ENCODE data around the gene RASA4.
"Not testable (repeated sequence)": the region's sequence is repeated elsewhere in the genome, so short reads cannot be mapped to it uniquely, and the experiment has no call there.

Gene RASA4

GRCh38 chr7:102616507-102617125 is at the start of gene RASA4:
Gene RASA4 (minus strand): TSS chr7:102616756. CDS start chr7:102616689, 67 bp downstream.
- H3K9me3 ChIP-seq (ENCODE audit: insufficient read depth, low read length); H3K4me1 ChIP-seq (ENCODE audit: insufficient read depth, insufficient read length); H3K27me3 ChIP-seq (ENCODE audit: insufficient read depth, insufficient read length); H3K4me3 ChIP-seq (ENCODE audit: insufficient read length, low read depth); DNase-seq (ENCODE audit: low read depth, low spot score); H3K9ac ChIP-seq (ENCODE audit: insufficient read length, low read depth); H3K36me3 ChIP-seq (ENCODE audit: insufficient read depth, insufficient read length, low read length): not testable (repeated sequence)

- not testable (repeated sequence) for H3K4me3 ChIP-seq (ENCODE audit: insufficient read length, low read depth); H3K9ac ChIP-seq (ENCODE audit: insufficient read length, low read depth); H3K9me3 ChIP-seq (ENCODE audit: insufficient read depth, low read length); H3K27me3 ChIP-seq (ENCODE audit: insufficient read depth, insufficient read length); DNase-seq (ENCODE audit: low read depth, low spot score); H3K4me1 ChIP-seq (ENCODE audit: insufficient read depth, insufficient read length); H3K36me3 ChIP-seq (ENCODE audit: insufficient read depth, insufficient read length, low read length)
These were observed 48.2 kb upstream of the RASA4 start for GRCh38 chr7:102664765-102665164.

- H3K9me3 ChIP-seq (ENCODE audit: insufficient read depth, low read length); DNase-seq (ENCODE audit: low read depth, low spot score): not testable (repeated sequence)
These were observed 33.4 kb upstream of the RASA4 start, which contains the start of gene SPDYE2B for GRCh38 chr7:102649924-102650323. Gene SPDYE2B (plus strand): TSS chr7:102650319. CDS start chr7:102652349, 2,030 bp downstream.

DNA sequence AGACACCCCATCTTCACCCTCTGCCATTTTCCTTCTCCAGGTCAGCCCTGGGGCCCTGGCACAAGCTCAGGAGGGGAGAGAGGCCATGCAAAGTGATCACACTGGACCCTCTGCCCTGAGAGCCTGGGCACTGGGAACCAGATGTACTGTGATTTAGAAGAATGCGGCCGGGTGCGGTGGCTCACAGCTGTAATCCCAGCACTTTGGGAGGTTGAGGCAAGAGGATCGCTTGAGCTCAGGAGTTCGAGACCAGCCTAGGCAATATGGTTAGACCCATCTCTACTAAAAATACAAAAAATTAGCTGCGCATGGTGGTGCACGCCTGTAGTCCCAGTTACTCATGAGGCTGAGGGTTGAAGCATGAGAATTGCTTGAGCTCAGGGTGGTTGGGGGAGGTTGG is 31.3 kb upstream of the RASA4 start:
- H3K9ac ChIP-seq (ENCODE audit: insufficient read length, low read depth); DNase-seq (ENCODE audit: low read depth, low spot score); H3K36me3 ChIP-seq (ENCODE audit: insufficient read depth, insufficient read length, low read length); H3K4me3 ChIP-seq (ENCODE audit: insufficient read length, low read depth); H3K4me1 ChIP-seq (ENCODE audit: insufficient read depth, insufficient read length); H3K27me3 ChIP-seq (ENCODE audit: insufficient read depth, insufficient read length); H3K9me3 ChIP-seq (ENCODE audit: insufficient read depth, low read length): not testable (repeated sequence)

More at GRCh38 chr7:102649924-102650323, 33.4 kb upstream of the RASA4 start, which contains the start of gene SPDYE2B:
- not testable (repeated sequence) for H3K36me3 ChIP-seq (ENCODE audit: insufficient read depth, insufficient read length, low read length); H3K27me3 ChIP-seq (ENCODE audit: insufficient read depth, insufficient read length); H3K9ac ChIP-seq (ENCODE audit: insufficient read length, low read depth); H3K4me3 ChIP-seq (ENCODE audit: insufficient read length, low read depth); H3K4me1 ChIP-seq (ENCODE audit: insufficient read depth, insufficient read length)

DNA sequence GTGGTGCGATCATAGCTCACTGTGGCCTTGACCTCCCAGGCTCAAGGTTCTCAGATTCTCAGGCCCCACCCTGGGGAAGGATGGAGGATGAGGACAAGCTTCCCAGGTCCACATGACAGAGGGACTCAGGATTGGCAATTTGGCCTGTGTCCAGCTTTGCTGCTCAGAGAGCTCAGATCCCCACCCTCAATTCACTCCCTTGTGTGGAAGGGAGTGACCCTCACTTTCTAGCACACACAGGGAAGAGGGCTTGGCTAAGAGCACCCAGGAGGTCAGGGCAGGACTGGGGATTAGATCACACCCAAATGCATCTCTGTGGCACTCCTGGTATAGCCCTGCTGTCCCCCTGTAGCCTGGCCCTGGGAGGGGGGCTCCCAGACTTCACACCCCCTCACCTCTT is 26.8 kb upstream of the RASA4 start:
- not testable (repeated sequence) for H3K27me3 ChIP-seq (ENCODE audit: insufficient read depth, insufficient read length); H3K36me3 ChIP-seq (ENCODE audit: insufficient read depth, insufficient read length, low read length); DNase-seq (ENCODE audit: low read depth, low spot score); H3K9me3 ChIP-seq (ENCODE audit: insufficient read depth, low read length); H3K9ac ChIP-seq (ENCODE audit: insufficient read length, low read depth); H3K4me1 ChIP-seq (ENCODE audit: insufficient read depth, insufficient read length); H3K4me3 ChIP-seq (ENCODE audit: insufficient read length, low read depth)

GRCh38 chr7:102642691-102643090 is 26.1 kb upstream of the RASA4 start, which contains the start of gene UPK3BL1:
Gene UPK3BL1 (minus strand): TSS chr7:102642791. CDS start chr7:102642741, 50 bp downstream.
- not testable (repeated sequence) for H3K36me3 ChIP-seq (ENCODE audit: insufficient read depth, insufficient read length, low read length); DNase-seq (ENCODE audit: low read depth, low spot score); H3K27me3 ChIP-seq (ENCODE audit: insufficient read depth, insufficient read length); H3K9ac ChIP-seq (ENCODE audit: insufficient read length, low read depth); H3K9me3 ChIP-seq (ENCODE audit: insufficient read depth, low read length); H3K4me3 ChIP-seq (ENCODE audit: insufficient read length, low read depth); H3K4me1 ChIP-seq (ENCODE audit: insufficient read depth, insufficient read length)

GRCh38 chr7:102638848-102639247 is 22.3 kb upstream of the RASA4 start:
- not testable (repeated sequence) for H3K4me3 ChIP-seq (ENCODE audit: insufficient read length, low read depth); H3K4me1 ChIP-seq (ENCODE audit: insufficient read depth, insufficient read length)

GRCh38 chr7:102636956-102637355 is 20.4 kb upstream of the RASA4 start:
- not testable (repeated sequence) for H3K4me3 ChIP-seq (ENCODE audit: insufficient read length, low read depth); H3K27me3 ChIP-seq (ENCODE audit: insufficient read depth, insufficient read length); H3K9me3 ChIP-seq (ENCODE audit: insufficient read depth, low read length); H3K9ac ChIP-seq (ENCODE audit: insufficient read length, low read depth); H3K36me3 ChIP-seq (ENCODE audit: insufficient read depth, insufficient read length, low read length); DNase-seq (ENCODE audit: low read depth, low spot score); H3K4me1 ChIP-seq (ENCODE audit: insufficient read depth, insufficient read length)

More at GRCh38 chr7:102638848-102639247, 22.3 kb upstream of the RASA4 start:
- not testable (repeated sequence) for H3K36me3 ChIP-seq (ENCODE audit: insufficient read depth, insufficient read length, low read length); H3K9ac ChIP-seq (ENCODE audit: insufficient read length, low read depth); H3K27me3 ChIP-seq (ENCODE audit: insufficient read depth, insufficient read length); H3K9me3 ChIP-seq (ENCODE audit: insufficient read depth, low read length); DNase-seq (ENCODE audit: low read depth, low spot score)

DNA sequence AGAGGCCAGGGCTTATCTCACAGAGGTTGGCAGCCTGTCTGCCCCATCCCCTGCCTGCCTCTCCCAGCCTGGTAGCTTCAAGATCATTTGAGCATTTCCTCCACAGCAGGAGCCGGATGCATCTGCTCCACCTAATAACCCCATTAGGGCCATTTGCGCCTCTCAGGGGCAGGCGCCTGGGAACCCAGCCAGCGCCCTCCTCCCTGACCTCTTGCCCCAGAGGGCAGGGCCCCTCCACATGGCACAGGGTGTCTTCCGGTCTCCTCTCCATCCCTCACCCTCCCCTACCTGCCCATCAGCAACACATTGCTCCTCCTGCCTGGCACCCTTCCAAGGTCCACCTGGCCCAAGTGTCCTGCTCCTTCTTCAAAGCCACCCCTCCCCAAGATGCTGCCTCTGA is 18.8 kb upstream of the RASA4 start:
- DNase-seq (ENCODE audit: low read depth, low spot score); H3K27me3 ChIP-seq (ENCODE audit: insufficient read depth, insufficient read length); H3K4me1 ChIP-seq (ENCODE audit: insufficient read depth, insufficient read length); H3K4me3 ChIP-seq (ENCODE audit: insufficient read length, low read depth); H3K9ac ChIP-seq (ENCODE audit: insufficient read length, low read depth); H3K36me3 ChIP-seq (ENCODE audit: insufficient read depth, insufficient read length, low read length); H3K9me3 ChIP-seq (ENCODE audit: insufficient read depth, low read length): not testable (repeated sequence)

DNA sequence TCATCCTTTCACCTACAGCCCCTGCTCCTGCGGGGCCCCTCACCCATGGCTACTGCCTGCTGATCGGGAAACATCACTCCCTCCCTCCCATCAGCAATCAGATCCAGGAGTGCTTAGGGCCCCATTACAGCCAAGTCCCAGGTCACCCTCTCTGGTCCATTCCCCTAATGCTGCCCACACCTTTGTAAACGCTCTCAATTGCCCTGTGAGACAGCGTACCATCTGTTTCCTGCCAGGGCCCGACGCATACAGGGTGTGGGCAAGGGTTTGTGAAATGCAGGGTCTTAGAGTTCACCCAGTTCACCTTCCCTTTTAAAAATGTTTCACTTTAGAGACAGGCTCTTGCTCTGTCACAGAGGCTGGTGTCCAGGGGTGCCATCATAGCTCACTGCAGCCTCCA is 17.7 kb upstream of the RASA4 start:
- H3K4me1 ChIP-seq (ENCODE audit: insufficient read depth, insufficient read length); H3K36me3 ChIP-seq (ENCODE audit: insufficient read depth, insufficient read length, low read length); H3K9me3 ChIP-seq (ENCODE audit: insufficient read depth, low read length); H3K27me3 ChIP-seq (ENCODE audit: insufficient read depth, insufficient read length); H3K4me3 ChIP-seq (ENCODE audit: insufficient read length, low read depth); H3K9ac ChIP-seq (ENCODE audit: insufficient read length, low read depth); DNase-seq (ENCODE audit: low read depth, low spot score): not testable (repeated sequence)

GRCh38 chr7:102630622-102631021 is 14.1 kb upstream of the RASA4 start:
- DNase-seq (ENCODE audit: low read depth, low spot score); H3K4me1 ChIP-seq (ENCODE audit: insufficient read depth, insufficient read length); H3K36me3 ChIP-seq (ENCODE audit: insufficient read depth, insufficient read length, low read length); H3K4me3 ChIP-seq (ENCODE audit: insufficient read length, low read depth); H3K9me3 ChIP-seq (ENCODE audit: insufficient read depth, low read length); H3K27me3 ChIP-seq (ENCODE audit: insufficient read depth, insufficient read length); H3K9ac ChIP-seq (ENCODE audit: insufficient read length, low read depth): not testable (repeated sequence)

DNA sequence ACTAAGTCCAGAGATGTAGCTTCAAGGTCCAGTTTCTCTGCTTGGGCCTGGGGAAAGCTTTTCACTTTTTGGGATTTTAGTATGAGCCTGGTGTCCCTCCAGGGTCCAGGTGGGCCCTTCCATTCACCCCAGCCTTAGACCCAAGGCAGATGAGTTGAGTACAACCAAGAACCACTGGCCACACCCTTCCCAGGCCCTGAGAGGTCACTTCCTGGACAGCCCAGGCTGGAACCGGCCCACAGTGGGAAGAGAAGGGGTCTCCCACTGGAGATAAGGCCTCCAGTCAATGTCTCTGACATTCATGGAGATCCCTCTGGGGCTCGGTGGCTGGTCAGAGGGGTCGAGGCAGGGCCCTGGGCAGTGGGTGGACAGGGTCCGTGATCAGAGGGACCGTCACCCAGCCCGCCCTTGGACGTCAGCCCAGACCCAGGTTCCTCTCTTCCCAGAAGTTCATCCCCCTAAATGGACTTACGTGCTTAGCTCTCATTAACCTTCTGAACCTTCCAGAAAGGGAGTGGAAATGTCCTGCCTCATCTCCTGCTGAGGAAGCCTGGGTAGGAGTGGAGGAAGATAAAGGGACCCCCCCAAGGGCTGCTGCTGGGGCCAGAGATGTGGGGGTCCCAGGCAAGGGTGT is 10.8 kb upstream of the RASA4 start:
- H3K27me3 ChIP-seq (ENCODE audit: insufficient read depth, insufficient read length); H3K9me3 ChIP-seq (ENCODE audit: insufficient read depth, low read length); H3K9ac ChIP-seq (ENCODE audit: insufficient read length, low read depth); DNase-seq (ENCODE audit: low read depth, low spot score); H3K4me3 ChIP-seq (ENCODE audit: insufficient read length, low read depth); H3K4me1 ChIP-seq (ENCODE audit: insufficient read depth, insufficient read length); H3K36me3 ChIP-seq (ENCODE audit: insufficient read depth, insufficient read length, low read length): not testable (repeated sequence)
